Left lung (tissue), 10 donors: Measurements from ENCODE around the gene ATP13A3. TPM values are rescaled to one million over a fixed set of nuclear protein-coding genes. Genes with fewer than 3 reads are reported as not detected.
A peak's percentile ranks its signal among the peaks of the same experiment; 100 is the strongest.
"Not testable (repeated sequence)": the region's sequence is repeated elsewhere in the genome, so short reads cannot be mapped to it uniquely, and the experiment has no call there.

Experiments
- ATAC-seq: fragments of 200-7000 bp; cut with Tn5 transposase; one replicate; pipeline ENCODE4 v1.9.1; 2020; ENCODE audit warnings: moderate library complexity
- DNase-seq, 4 donors: peaks; one replicate each; pipeline ENCODE4 v3.0.0-alpha.2; 2013 to 2020
- H3K27ac ChIP-seq, 2 donors: fragments of 200-600 bp; sonication (generic) in 1 of 2; one replicate each; pipeline versions ENCODE4 v1.5.0 to v1.8.0; 2020 to 2021
- H3K27me3 ChIP-seq, 2 donors: fragments of 200-600 bp; sonication (generic) in 1 of 2; one replicate each; pipeline versions ENCODE4 v1.5.0 to v1.8.0; 2020 to 2021
- H3K36me3 ChIP-seq, 2 donors: fragments of 200-600 bp; sonication (generic) in 1 of 2; one replicate each; pipeline versions ENCODE4 v1.5.0 to v1.8.0; 2020 to 2021
- H3K4me1 ChIP-seq, 2 donors: fragments of 200-600 bp; one replicate each; pipeline ENCODE4 v1.8.0; 2021
- H3K4me3 ChIP-seq, 2 donors: fragments of 200-600 bp; sonication (generic) in 1 of 2; one replicate each; pipeline versions ENCODE4 v1.5.0 to v1.8.0; 2020 to 2021; ENCODE audit warnings: mild to moderate bottlenecking in 1 of 2
- H3K9me3 ChIP-seq, 2 donors: fragments of 200-600 bp; sonication (generic) in 1 of 2; one replicate each; pipeline versions ENCODE4 v1.5.0 to v1.8.0; 2020 to 2021
- CTCF ChIP-seq, 2 donors: fragments of 200-600 bp; sonication (generic) in 1 of 2; IDR thresholded peaks; one replicate each; pipeline versions ENCODE4 v1.5.0 to v1.8.0; 2021; ENCODE audit warnings: antibody characterized with exemption in 2 of 2
- intact Hi-C, 2 donors: fragments of 100-400 bp; cut with DNase I; formaldehyde crosslinking; loops; one replicate each; pipeline versions ENCODE4 v1.11.2 to v1.14.2; 2022
- polyA plus RNA-seq, 6 donors: library from polyadenylated mRNA; unstranded; fragments of 120-200 nt; gene quantifications; one replicate each; pipeline ENCODE4 v1.2.1, GENCODE V29; 2013; ENCODE audit not compliant: insufficient read length in 6 of 6
- total RNA-seq, 2 donors: library from RNA; stranded (reverse); fragmentation: NEBNext Ultra II Directional; extraction: Animal tissue kit (Norgen Biotek cat#: 25700); gene quantifications; one replicate each; pipeline ENCODE4 v1.2.1, GENCODE V29; 2021
- donor health status: DM: no; HTN: yes; CAD: no.
- donor health status: DM: no; HTN: no; CAD: no.

ATP13A3 gene
- total and polyA plus RNA-seq, 8 donors, result 52.0 to 123 (median 59.5) TPM

- H3K4me3 ChIP-seq, result peak overlapping the region; percentile 66 to 68
- H3K27me3 ChIP-seq, result no peaks in the 10 kb centered on the region
- TF ChIP-seq CTCF (IDR thresholded peaks at IDR 0.05), result no peak
- no peaks in the 10 kb centered on the region for H3K9me3 ChIP-seq
- intact Hi-C loops, result no loop called here
- DNase-seq (no peak), ATAC-seq (no peak)
- H3K27ac ChIP-seq, result peak overlapping the region; percentile 83 to 87
- H3K36me3 ChIP-seq, result peaks cover 0 to 6% of the 10 kb centered on the region in 2 donors
- H3K4me1 ChIP-seq, result peaks cover 9 to 86% of the 10 kb centered on the region in 2 donors
Observed at GRCh38 chr3:194485468-194485880, 1.3 kb downstream of the ATP13A3 start.

DNA sequence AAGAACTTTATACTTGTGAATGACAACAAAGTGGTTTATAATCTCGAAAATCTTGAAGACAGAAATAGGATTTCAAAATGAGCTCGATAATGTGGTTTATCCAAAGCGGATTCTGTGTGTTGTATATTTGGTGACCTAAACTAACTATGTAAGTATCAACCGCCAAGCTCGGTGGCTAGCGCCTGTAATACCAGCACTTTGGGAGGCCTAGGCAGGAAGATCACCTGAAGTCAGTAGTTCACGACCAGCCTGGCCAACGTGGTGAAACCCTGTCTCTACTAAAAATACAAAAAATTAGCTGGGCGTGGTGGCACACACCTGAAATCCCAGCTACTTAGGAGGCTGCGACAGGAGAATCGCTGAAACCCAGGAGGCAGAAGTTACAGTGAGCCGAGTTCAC, 2.2 kb downstream of the ATP13A3 start:
- TF ChIP-seq CTCF (IDR thresholded peaks at IDR 0.05), result no peak
- ATAC-seq (no peak), DNase-seq (no peak)
- no peaks in the 10 kb centered on the region for H3K27me3 ChIP-seq
- peaks cover 15 to 86% of the 10 kb centered on the region in 2 donors for H3K4me1 ChIP-seq
- peaks cover 0 to 6% of the 10 kb centered on the region in 2 donors for H3K36me3 ChIP-seq
- H3K27ac ChIP-seq, result peak overlapping the region in 1 of 2 donors; percentile 83
- intact Hi-C loops, result no loop called here
- H3K9me3 ChIP-seq, result no peaks in the 10 kb centered on the region
- peak overlapping the region in 1 of 2 donors; percentile 66 for H3K4me3 ChIP-seq

DNA sequence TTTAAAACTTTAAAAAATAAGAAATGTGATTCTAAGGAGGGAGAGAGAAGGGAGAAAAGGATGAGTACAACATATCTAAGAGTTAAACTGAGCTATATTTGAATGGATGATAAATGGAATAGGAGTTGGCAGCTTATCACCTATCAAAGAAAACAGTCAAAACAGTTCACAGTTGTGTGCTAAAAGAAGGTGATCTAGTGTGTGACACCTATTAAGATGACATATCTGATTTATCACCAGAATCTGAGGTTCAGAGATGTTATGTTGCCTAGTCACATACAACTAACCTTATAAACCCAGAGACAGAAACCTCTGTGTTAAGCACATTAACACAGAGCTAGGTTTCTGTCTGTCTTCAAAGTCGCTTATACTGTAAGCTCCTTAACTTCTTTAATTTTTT, 3.0 kb downstream of the ATP13A3 start:
- Histone ChIP-seq H3K4me1 (peaks cover 15 to 78% of the 10 kb centered on the region in 2 donors), H3K27ac (no peak overlapping the region), H3K4me3 (no peak overlapping the region), H3K27me3 (no peaks in the 10 kb centered on the region), H3K36me3 (peaks cover 0 to 6% of the 10 kb centered on the region in 2 donors), H3K9me3 (no peaks in the 10 kb centered on the region)
- intact Hi-C loops, result no loop called here
- TF ChIP-seq CTCF (IDR thresholded peaks at IDR 0.05), result no peak
- ATAC-seq, result no peak
- DNase-seq, result no peak

DNA sequence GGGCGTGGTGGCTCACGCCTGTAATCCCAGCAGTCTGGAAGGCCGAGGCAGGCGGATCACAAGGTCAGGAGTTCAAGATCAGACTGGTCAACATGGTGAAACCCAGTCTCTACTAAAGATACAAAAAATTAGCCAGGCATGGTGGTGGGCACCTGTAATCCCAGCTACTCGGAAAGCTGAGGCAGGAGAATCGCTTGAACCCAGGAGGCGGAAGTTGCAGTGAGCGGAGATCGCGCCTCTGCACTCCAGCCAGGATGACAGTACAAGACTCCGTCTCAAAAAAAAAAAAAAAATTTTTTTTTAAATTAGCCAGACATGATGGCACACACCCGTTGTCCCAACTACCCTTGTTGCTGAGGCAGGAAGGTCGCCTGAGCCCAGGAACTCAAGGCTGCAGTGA, 4.0 kb downstream of the ATP13A3 start:
- H3K4me1 ChIP-seq, result peaks cover 13 to 71% of the 10 kb centered on the region in 2 donors
- intact Hi-C loops, DNase-seq, ATAC-seq, H3K4me3 ChIP-seq, H3K27me3 ChIP-seq, H3K9me3 ChIP-seq, H3K27ac ChIP-seq: not testable (repeated sequence)
- H3K36me3 ChIP-seq, result peaks cover 0 to 13% of the 10 kb centered on the region in 2 donors

DNA sequence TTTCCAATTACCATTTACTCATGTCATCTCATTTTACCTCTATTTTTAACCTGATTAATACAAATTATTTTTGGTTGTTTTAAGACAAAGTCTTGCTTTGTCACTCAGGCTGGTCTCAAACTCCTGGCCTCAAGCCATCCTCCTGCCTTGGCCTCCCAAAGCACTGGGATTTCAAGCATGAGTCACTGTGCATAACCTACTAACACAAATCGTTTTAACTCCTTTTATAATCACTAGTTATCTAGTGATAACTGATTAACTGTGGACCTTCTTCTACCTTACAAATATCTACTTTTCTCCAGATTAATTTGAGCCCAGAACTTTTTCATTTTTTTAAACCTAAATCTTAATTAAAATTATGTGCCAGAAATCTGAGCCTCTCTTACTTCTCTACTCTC, 4.6 kb downstream of the ATP13A3 start:
- no peaks in the 10 kb centered on the region for H3K27me3 ChIP-seq
- no peak for TF ChIP-seq CTCF (IDR thresholded peaks at IDR 0.05)
- H3K4me3 ChIP-seq, result no peak overlapping the region
- H3K9me3 ChIP-seq, result no peaks in the 10 kb centered on the region
- peaks cover 0 to 13% of the 10 kb centered on the region in 2 donors for H3K36me3 ChIP-seq
- intact Hi-C loops, result no loop called here
- H3K4me1 ChIP-seq, result peaks cover 9 to 71% of the 10 kb centered on the region in 2 donors
- no peak for DNase-seq
- H3K27ac ChIP-seq, result no peak overlapping the region
- no peak for ATAC-seq
